HG02870 (cell line): ENCODE measurements around the gene CD74.
A peak's percentile ranks its signal among the peaks of the same experiment; 100 is the strongest.
"Not testable (repeated sequence)": the region's sequence is repeated elsewhere in the genome, so short reads cannot be mapped to it uniquely, and the experiment has no call there.

Experiments used
- ATAC-seq: cut with Tn5 transposase; IDR thresholded peaks from one replicate; pipeline ENCODE4 v1.9.1; 2021; ENCODE audit warnings: mild to moderate bottlenecking, moderate library complexity; ENCODE audit not compliant: unreplicated experiment

The CD74 gene

DNA sequence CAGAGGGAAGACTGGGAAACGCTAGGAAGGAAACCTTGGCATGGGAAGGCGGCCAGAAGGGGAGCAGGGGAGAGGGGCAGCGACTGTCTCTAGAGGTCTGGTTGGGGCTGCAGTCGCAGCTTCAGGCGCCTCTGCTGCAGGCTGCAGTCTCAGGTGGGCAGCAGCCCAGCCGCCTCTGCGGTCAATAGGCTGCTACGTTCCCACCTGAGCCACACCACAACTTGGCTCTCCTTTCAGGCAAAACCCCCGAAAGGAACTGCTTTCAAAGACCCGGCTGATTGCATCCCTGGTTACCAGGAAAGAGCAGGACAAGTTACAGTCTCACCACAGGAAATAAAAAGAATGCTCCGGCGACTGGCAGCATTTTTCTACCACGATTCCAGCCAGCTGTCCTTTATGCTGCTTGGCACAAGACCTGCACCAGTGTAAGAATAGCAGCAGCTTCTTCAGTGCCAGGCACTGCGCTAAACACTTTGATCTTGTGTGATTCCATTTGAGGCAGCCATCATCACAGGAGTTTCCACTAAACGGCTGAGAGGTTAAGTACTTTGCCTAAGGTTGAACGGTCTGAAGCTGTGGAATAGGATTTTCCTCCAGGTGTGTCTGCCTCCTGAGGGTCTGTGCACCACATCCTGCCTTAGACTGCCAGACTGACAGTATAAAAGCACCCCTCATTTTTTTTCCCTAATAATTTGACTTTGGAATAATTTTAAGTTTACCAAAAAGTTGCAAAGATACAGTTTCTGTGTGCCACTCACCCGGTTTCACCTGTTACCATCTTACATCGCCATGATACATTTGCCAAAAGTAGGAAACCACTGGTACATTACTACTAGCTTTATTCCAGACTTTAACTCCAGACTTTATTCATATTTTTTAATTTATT, 29.3 kb upstream of the CD74 start:
- ATAC-seq, result no peak

DNA sequence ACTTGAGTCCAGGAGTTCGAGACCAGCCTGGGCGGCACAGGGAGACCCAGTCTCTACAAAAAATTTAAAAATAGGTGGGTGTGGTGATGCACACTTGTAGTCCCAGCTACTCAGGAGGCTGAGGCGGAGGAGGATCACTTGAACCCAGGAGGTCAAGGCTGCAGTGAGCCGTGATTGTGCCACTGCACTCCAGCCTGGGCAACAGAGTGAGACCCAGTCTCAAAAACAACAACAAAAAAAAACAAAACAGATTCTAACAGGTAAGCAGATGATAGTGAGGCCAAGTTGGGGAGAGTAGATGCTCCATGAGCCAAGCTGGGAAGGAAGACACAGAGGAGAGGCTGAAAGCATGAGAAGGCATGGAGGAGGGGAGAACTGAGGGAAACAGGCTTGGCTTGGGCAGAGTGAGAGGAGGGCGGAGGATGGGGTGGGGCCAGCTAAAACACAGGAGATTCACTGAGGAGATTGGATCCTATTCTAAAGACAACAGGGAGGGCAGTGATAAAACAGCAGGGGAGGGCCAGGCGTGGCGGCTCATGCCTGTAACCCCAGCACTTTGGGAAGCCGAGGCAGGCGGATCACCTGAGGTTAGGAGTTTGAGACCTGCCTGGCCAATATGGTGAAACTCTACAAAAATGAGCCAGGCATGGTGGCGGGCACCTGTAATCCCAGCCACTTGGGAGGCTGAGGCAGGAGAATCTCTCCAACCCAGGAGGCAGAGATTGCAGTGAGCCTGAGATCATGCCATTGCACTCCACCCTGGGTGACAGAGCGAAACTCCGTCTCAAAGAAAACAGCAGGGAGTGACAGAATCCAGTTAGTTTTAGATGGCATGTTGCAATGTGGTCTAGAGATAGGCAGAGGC, 28.5 kb upstream of the CD74 start:
- no peak for ATAC-seq

DNA sequence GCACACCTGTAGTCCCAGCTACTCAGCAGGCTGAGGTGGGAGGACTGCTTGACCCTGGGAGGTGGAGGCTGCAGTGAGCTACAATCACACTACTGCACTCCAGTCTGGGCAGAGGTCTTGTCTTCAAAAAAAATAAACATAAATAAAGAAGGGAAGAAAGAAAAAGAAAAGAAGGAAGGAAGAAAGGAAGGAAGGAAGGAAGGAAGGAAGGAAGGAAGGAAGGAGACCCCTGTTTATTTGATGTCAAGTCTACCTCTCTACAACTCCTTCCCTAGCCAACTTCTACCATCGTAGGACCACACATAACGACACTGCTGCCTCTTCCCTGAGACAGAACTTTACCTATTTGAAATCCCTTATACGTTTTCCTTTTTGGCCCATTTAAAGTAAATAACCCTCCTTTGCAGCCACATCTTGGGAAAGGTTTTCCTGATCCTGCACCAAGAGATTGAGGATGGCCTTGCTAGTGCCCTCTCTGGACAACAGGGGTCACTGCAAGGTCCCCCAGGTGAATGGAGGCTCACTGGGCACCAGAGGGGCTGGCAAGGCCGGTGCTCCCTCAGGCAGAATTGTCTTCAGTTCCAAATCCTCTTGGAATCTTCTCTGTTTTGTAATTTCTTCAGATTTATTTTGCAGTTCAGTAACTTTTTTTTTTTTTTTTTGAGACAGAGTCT, 26.3 kb upstream of the CD74 start:
- ATAC-seq, result no peak

DNA sequence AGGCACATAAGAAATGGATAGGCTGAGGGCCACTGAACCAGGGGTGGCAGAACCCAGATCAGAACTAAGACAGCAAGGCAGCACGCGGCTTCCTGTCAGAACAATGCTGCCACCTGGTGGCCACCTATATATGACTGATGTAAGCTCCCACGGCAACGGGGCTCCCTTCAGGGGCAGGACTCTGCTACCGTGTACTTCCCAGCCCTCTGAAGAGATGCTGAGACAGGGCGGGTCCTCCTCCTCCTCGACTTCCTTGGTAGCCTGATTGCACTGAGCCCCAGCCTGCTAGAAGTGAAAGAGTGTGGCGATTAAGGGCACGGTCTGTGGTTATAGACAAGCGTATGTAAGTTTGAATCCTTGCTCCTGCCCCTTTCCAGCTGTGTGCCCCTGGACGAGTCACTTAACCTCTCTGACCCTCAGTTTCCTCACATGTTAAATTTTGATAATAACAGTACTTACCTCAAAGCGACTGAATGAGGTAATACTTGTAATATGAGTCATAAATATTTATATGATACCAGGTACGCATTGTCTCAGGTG, 23.5 kb upstream of the CD74 start:
- peak; percentile 93 for ATAC-seq

DNA sequence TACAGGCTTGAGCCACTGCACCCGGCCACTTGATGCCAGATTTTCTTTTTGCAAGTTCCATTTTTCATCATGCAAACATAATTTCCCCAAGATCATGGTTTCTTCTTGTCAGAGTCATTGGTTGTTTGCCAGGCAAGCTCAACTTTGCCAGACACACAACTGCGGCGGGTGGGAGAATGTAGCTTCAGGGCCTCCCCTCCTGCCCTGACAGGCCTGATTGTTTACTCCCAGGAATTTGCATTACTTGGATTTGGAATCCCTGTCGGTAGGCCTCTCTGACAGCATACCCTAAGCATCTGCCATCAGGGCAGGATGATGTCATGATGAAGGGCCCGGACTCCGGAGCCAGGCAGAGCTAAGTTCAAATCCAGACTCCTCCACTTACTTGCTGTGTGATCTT, 21.8 kb upstream of the CD74 start:
- no peak for ATAC-seq

DNA sequence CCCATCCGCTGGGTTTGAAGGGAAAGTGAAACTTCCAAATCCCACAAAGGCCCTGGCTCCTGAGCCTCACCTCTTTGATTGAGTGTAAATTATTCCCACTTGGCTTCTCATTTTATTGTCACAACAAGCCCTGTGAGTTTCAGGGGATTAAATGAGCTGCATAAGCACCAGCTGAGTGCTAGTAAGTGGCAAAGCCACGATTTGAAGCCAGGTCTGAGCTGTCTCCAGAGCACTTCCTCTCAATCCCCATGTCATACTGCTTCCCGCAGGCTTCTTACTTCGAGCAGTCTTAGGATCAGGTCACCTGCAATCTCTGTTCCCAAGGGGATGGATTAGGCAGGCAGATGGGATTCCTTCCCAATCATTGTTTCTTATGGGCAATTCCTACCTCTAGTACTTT, 18.9 kb upstream of the CD74 start:
- ATAC-seq, result no peak

DNA sequence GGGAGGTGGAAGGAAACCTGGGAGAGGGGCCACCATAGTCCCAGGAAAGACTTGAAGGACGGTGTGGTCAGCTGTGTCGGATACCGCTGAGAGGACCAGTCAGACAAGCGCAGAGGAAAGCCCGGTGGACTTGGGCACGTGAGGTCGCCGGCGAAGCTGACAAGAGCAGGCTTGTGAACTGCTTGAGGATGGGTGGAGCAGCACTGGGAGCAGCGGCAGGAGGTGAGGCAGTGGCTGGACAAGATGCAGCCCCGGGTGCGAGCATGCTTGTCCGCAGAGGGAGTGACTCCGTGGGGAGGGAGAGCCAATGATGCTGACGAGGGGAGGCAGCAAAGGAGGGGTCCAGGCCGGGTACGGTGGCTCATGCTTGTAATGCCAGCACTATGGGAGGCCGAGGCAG, 18.3 kb upstream of the CD74 start:
- ATAC-seq, result no peak

DNA sequence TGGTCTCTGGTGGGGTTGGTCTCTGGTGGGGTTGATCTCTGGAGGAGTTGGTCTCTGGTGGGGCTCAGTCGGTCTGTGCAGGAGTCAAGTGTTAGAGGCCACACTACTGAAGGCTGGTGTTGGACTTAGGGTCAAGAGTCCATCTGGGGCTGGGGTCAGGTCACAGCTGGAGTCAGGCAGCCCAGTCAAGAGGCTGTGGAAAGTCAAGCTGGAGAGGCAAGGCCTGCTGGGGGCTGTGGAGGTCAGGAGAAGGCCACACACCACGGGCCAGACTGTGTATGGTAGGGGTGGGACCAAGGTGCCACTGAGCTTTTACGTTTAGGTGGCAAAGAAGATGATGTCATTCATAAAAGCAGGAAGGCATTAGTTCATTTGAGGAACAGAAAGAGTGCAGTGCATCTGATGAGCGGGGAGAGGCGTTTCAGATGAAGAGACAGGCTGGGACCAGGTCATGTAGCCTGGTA, 16.7 kb upstream of the CD74 start:
- peak; percentile 81 for ATAC-seq

DNA sequence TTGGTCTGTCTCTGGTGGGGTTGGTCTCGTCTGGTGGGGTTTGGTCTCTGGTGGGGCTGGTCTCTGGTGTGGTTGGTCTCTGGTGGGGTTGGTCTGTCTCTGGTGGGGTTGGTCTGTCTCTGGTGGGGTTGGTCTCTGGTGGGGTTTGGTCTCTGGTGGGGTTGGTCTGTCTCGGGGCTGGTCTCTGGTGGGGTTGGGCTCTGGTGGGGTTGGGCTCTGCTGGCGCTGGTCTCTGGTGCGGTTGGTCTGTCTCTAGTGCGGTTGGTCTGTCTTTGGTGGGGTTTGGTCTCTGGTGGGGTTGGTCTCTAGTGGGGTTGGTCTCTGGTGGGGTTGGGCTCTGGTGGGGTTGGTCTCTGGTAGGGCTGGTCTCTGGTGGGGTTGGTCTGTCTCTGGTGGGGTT, 16.3 kb upstream of the CD74 start:
- ATAC-seq, result no peak

DNA sequence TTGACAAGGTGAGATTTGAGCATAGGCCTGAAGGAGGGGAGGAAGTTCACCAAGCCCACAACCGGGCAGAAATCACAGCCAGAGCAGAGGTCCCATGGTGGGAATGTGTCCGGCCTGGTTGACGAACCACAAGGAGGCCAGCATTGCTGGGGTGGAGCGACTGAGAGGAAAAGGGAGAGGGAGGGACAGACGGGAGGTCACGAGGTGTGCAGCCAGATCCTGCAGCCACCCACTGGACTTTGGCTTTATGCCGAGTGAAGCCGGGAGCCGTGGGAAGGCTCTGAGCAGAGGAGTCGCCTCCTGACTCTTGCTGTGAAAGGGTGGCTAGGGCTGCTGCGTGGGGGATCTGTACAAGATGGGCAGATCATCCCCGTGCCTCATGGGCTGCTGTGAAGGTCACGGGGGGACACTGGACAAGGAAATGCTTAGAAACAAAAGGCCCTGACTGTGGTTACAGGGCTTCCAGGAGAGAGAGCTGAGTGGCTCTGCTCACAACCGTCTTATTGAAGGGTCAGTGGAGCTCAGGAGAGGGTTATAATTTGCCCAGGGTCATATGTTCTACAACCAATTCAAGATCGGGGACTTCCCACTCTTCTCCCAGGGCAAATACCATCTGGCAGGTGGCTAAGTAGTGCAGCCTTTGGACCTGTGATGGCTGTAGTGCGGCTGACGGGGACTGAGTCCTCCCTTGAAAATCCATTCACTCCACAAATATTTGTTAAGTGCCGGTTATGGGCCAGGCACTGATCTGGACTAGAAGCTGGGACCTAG, 15.6 kb upstream of the CD74 start:
- ATAC-seq, result no peak

DNA sequence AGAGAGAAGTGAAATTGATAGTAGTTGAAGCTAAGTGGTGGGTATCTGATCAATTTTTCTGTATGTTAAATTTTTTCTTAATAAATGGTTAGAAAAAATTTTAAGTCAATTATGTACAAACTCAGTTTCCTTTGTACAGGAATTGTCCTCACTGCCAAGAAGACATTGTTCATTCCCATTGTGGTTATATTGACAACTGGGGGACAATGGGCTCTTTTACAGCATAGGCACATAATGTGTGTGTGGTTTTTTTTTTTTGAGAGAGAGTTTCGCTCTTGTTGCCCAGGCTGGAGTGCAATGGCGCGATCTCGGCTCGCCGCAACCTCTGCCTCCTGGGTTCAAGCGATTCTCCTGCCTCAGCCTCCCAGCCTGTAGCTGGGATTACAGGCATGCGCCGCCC, 13.5 kb upstream of the CD74 start:
- ATAC-seq, result not testable (repeated sequence)

DNA sequence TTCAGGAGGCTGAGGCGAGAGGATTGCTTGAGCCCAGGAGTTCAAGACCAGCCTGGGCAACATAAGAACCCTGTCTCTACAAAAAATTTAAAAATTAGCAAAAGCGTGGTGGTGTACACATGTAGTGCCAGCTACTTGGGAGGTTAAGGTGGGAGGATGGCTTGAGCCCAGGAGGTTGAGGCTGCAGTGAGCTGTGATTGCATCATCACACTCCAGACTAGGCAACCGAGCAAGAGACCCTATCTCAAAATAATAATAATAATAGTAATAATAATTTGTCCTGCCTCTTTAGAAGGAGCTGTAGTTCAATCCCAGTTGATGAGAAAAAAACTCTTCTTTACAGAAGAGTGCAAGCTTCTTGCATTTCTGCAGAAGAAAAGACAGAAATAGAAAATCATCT, 10.0 kb upstream of the CD74 start:
- ATAC-seq, result no peak

DNA sequence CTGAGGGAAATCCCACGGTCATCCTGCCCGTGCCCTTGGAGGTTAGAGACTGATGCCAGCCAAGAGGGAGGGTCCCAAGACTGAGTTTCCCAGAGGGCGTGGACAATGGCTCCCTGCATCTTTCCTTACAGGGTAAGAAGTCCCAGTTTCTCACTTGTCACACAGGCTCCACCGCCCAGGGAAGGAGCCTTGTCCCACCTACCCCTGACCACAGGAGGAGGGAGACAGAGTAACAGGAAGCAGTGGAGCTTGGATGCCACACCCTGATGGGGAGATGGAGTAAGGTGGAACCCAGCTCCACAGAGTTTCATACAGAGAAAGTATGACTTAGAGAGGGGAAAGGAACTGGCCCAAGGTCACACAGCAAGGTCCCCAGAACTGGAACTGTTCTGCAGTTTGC, 9.4 kb upstream of the CD74 start:
- ATAC-seq, result no peak

DNA sequence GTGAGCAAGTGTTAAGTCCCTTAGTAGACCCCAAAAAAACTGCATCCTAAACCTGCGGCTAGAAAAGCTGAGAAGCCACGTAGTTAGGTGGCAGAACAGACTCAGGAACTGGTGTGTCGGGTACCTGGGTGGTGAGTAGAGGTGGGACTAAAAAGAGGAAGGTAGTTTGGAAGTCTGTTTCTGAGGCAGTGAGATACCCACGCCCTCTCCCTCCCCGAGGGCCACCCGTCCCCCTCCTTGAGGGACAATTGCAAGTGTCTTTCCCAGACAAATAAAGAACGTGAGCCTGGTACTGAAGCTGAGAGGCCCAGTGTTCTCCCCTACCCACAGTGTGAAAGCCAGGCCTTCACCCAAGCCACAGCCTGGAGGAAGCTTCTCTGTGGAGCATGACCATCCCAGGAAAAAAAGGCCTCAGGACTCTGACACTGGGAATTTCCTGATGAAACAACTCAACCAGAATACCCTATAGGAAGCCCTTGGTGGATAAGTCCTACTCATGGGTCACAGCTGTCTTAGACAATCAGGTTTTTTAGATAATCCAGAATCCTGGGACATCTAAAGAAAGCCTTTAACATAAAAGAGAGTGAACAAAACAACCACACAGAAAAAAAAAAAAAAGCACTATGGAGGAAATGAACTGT, 7.0 kb upstream of the CD74 start:
- no peak for ATAC-seq

DNA sequence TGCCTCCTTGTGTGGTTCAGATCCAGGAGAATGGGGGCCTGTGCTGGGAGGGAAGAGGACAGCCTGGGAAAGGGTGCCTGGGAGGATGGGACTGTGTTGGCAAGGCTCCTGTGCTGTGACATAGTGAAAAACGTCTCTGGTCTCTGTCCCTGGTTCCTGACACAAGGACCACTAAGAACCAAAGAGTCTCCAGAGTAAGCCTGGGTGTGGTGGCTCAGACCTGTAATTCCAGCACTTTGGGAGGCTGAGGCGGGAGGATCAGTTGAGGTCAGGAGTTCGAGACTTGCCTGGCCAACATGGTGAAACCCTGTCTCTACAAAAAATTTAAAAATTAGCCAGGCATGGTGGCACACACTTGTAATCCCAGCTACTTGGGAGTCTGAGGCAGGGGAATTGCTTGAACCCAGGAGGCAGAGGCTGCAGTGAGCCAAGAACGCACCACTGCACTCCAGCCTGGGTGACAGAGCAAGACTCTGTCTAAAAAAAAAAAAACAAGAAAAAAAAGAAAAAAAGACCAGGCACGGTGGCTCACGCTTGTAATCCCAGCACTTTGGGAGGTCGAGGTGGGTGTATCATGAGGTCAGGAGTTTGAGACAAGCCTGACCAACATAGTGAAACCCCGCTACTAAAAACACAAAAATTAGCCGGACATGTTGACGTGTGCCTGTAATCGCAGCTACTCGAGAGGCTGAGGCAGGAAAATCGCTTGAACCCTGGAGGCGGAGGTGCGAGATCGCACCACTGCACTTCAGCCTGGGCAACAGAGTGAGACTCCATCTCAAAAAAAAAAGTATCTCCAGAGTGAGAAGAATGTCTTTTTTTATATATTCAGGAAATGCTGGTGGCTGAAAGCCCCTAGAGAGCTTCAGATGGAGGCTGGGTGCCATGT, 1.4 kb upstream of the CD74 start:
- ATAC-seq, result not testable (repeated sequence)

DNA sequence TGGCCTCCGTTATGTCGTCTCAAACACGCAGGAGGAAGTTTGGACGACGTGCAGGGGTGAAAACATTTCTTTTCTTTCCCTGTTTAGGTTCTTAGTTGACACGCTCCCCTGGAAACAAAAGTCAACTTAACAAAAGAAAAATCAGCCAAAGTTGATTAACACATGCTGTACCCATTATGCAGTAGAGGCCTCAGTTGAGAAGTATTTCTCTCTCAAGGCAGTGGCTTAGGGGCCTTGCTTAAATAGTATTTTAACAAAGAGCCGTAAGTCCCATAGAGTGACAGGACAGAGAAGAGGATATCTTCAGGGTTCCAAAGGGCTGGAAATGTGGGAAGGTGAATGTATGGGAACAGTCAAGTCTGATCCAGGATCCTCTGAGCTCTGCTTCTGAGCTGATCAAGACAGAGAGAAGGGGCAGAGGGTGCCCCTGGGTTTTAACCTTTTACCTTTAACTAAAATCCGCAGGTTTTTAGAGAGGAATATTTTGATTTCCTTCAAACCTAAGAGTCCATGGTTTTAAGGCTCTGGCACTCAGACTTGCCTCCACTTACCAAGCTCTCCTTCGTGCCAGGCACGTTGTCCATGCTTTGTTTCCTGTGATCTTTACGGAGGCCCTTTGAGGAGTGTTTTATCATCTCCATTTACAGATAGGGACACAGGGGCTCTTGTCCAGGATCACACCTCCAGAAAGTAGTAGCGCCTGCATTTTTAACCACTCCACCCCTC, 629 bp upstream of the CD74 start:
- no peak for ATAC-seq

DNA sequence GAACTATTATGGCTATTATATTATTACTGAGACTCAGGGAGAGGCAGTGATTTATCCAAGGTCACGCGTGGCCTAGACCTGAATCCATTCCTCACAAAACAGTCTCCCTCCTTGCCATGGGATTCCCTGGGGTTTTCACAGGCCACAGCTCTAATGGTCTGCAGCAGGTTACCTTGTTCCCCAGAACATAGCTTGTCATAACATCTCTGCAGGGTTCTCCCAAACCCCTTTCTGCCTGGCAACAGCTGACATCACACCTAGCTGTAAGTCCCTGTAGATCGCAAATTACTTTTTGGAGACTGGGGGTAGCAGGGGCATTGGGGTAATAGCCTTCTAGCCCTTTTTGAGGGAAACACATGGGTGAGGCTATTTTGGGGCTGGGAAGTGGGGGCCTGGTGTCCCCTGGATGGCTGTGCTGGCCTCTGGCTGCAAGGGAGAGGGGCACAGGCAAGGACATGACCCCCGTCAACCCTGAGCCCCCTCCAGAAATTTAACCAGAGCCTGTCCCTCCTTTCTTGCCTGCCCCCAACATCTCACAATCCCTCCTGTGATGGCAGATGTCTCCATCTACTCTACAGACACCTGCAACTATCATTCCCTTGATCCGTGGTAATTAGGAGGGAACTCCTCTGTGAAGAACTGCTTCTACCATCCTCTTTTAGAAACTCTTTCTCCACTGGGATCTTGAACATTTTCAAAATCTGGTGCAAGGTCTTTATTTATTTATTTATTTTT, 1.3 kb downstream of the CD74 start:
- no peak for ATAC-seq
